ENCODE results near the gene PLA2G6.

DNA sequence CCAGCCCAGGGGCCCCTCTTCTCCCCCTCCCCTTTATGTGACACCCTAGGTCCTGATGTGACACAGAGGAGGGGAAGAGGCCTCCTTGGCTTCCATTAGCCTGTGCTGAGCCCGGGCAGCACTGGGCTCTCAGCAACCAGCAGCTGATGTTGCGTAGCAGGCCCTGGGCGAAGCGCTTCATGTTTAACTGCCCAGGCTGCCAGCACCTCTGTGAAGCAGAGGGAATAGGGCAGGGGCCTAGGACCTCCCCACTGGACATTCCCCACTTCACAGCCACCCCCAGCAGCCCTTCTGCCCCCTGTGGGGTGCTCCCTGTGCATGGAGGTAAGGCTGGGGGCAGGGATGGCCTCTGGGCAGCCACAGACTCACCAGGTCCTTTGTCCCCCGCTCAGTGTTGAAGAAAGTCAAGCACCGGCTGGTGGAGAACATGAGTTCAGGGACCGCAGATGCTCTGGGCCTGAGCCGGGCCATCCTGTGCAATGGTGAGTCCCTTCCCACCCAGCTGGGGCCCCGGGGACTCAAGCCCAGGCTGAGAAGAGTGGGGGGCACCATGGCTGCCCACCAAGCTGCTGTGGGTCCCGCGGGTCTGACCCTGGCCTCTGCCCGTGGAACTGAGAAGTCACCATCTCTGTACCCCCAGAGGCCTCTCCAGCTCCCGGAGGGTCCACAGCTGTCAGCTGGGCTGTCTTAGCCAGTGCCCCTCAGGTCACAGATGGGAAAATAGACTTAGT lies 112.8 kb downstream of the PLA2G6 start:
- TF ChIP-seq, protein P1, sequence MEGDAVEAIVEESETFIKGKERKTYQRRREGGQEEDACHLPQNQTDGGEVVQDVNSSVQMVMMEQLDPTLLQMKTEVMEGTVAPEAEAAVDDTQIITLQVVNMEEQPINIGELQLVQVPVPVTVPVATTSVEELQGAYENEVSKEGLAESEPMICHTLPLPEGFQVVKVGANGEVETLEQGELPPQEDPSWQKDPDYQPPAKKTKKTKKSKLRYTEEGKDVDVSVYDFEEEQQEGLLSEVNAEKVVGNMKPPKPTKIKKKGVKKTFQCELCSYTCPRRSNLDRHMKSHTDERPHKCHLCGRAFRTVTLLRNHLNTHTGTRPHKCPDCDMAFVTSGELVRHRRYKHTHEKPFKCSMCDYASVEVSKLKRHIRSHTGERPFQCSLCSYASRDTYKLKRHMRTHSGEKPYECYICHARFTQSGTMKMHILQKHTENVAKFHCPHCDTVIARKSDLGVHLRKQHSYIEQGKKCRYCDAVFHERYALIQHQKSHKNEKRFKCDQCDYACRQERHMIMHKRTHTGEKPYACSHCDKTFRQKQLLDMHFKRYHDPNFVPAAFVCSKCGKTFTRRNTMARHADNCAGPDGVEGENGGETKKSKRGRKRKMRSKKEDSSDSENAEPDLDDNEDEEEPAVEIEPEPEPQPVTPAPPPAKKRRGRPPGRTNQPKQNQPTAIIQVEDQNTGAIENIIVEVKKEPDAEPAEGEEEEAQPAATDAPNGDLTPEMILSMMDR (IDR thresholded peaks at IDR 0.05): no peak
- no peak for TF ChIP-seq POLR2A (IDR thresholded peaks at IDR 0.05)
- TF ChIP-seq POLR2AphosphoS5 (IDR thresholded peaks at IDR 0.05): no peak

Data from prostate gland (tissue), 2 donors.